Ishikawa (cell line): ENCODE measurements around the gene TRAF1.

Experiments used
- CEBPB ChIP-seq: IDR thresholded peaks from 2 replicates; pipeline ENCODE4 v1.6.1; 2012
- CREB1 ChIP-seq: IDR thresholded peaks from 2 replicates; pipeline ENCODE4 v1.6.1; 2012; ENCODE audit warnings: low read depth
- EGR1 ChIP-seq: IDR thresholded peaks from 2 replicates; pipeline ENCODE4 v1.6.1; 2012
- EP300 ChIP-seq: IDR thresholded peaks from 2 replicates; pipeline ENCODE4 v1.6.1; 2012; ENCODE audit warnings: borderline replicate concordance
- MAX ChIP-seq: IDR thresholded peaks from 2 replicates; pipeline ENCODE4 v1.6.1; 2012
- RAD21 ChIP-seq: IDR thresholded peaks from 2 replicates; pipeline ENCODE4 v1.6.1; 2012; ENCODE audit warnings: low read depth
- TAF1 ChIP-seq: IDR thresholded peaks from 2 replicates; pipeline ENCODE4 v1.6.1; 2012; ENCODE audit warnings: low read depth, mild to moderate bottlenecking
- TCF12 ChIP-seq: IDR thresholded peaks from 2 replicates; pipeline ENCODE4 v1.6.1; 2012; ENCODE audit warnings: low read depth
- USF1 ChIP-seq: IDR thresholded peaks from 2 replicates; pipeline ENCODE4 v1.6.1; 2012
- YY1 ChIP-seq: IDR thresholded peaks from 2 replicates; pipeline ENCODE4 v1.6.1; 2012; ENCODE audit warnings: low read depth

DNA sequence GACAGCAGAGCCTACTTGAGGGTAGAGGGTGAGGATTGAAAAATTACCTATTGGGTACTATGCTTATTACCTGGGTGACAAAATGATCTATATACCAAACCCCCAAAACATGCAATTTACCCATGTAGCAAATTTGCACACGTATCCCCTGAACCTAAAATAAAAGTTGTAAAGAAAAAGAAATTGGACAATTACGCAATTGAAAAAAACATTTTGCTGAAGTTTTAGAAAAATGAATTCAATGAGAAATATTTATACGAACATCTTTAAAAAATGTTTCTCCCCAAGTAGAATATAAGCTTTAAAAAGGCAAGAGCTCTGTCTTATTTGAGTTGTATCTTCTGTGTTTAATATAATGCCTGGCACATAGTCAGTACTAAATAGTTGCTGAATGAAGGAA, 30.3 kb upstream of the TRAF1 start:
- TF ChIP-seq USF1 (no peak), CREB1 (no peak), EP300 (no peak), CEBPB (no peak), EGR1 (no peak), YY1 (no peak), MAX (no peak), RAD21 (no peak), TCF12 (no peak), TAF1 (no peak)
